Liver (tissue), 3 donors: ENCODE results near the gene BPI.

ENCODE experiments used
- ATF3 ChIP-seq: IDR thresholded peaks from 2 replicates; pipeline ENCODE4 v1.6.1; 2016; ENCODE audit warnings: antibody characterized with exemption
- CTCF ChIP-seq: fragments of 150-350 bp; IDR thresholded peaks from 2 replicates; pipeline ENCODE4 v1.5.1; 2017; ENCODE audit warnings: improper control_type of control experiment, low read depth, low read length; ENCODE audit not compliant: missing input control
- FOXA2 ChIP-seq: IDR thresholded peaks from 2 replicates; pipeline ENCODE4 v1.6.1; 2016; ENCODE audit warnings: antibody characterized with exemption
- GABPA ChIP-seq, 2 donors: IDR thresholded peaks in 1 of 2; conservative IDR thresholded peaks in 1 of 2; 2 replicates each; pipeline ENCODE4 v1.6.1; 2016; ENCODE audit warnings: antibody characterized with exemption in 2 of 2, mild to moderate bottlenecking in 1 of 2, moderate library complexity in 1 of 2
- HNF4A ChIP-seq, 2 donors: conservative IDR thresholded peaks; 2 replicates each; pipeline ENCODE4 v1.6.1; 2016; ENCODE audit warnings: antibody characterized with exemption in 2 of 2, mild to moderate bottlenecking in 2 of 2
- JUND ChIP-seq, 2 donors: IDR thresholded peaks; 2 replicates each; pipeline ENCODE4 v1.6.1; 2016; ENCODE audit warnings: antibody characterized with exemption in 2 of 2
- MAX ChIP-seq: IDR thresholded peaks from 2 replicates; pipeline ENCODE4 v1.6.1; 2016; ENCODE audit warnings: antibody characterized with exemption
- RAD21 ChIP-seq, 2 donors: IDR thresholded peaks; 2 replicates each; pipeline ENCODE4 v1.6.1; 2016; ENCODE audit warnings: antibody characterized with exemption in 2 of 2, mild to moderate bottlenecking in 2 of 2
- REST ChIP-seq: IDR thresholded peaks from 2 replicates; pipeline ENCODE4 v1.6.1; 2016; ENCODE audit warnings: antibody characterized with exemption, mild to moderate bottlenecking
- donor health status: healthy.
- donor health status: healthy.

- TF ChIP-seq CTCF = no peak
- TF ChIP-seq MAX = no peak
- no peak for TF ChIP-seq ATF3
- TF ChIP-seq RAD21 (IDR thresholded peaks at IDR 0.05) = no peak
- no peak for TF ChIP-seq GABPA (IDR thresholded peaks at IDR 0.05 in 1 of 2, conservative IDR thresholded peaks at IDR 0.05 in 1 of 2)
- TF ChIP-seq HNF4A (conservative IDR thresholded peaks at IDR 0.05) = no peak
- TF ChIP-seq REST = no peak
- no peak for TF ChIP-seq JUND (IDR thresholded peaks at IDR 0.05)
- TF ChIP-seq FOXA2 = no peak
These were observed 17.1 kb upstream of the BPI start for GRCh38 chr20:38286586-38287531.
